ENCODE data around the gene PHLDB2. TPM values are rescaled to one million over a fixed set of nuclear protein-coding genes. Genes with fewer than 3 reads are reported as not detected.

PHLDB2 gene
- total RNA-seq (ENCODE audit: low replicate concordance) = 33.2 and 43.5 TPM in 2 replicates
- long read RNA-seq, partial matches to known transcripts = 73 of 106 reads
- long read RNA-seq, other reads (novel, unspliced or antisense) = 32 of 106 reads

- DNase-seq (ENCODE audit: extremely low spot score, unreplicated experiment) = peak; percentile 87
- no peak for TF ChIP-seq CTCF (conservative IDR thresholded peaks at IDR 0.05)
- Mint-ChIP-seq H3K9me3 (no peaks in the 10 kb centered on the region), H3K27ac (peak within 1 kb of the TSS; percentile 86), H3K4me1 (ENCODE audit: unreplicated experiment) (peaks cover 40% of the 10 kb centered on the region), H3K27me3 (peaks cover 19% of the 10 kb centered on the region), H3K4me3 (peak within 1 kb of the TSS; percentile 97), H3K36me3 (peaks cover 3% of the 10 kb centered on the region)
These were observed at the start of gene PHLDB2 for GRCh38 chr3:111859061-111859973. Gene PHLDB2 (plus strand): TSS chr3:111859265. CDS start chr3:111884078, 24,813 bp downstream.

- TF ChIP-seq CTCF (conservative IDR thresholded peaks at IDR 0.05) = no peak
- no peak for DNase-seq (ENCODE audit: extremely low spot score, unreplicated experiment)
- H3K27ac Mint-ChIP-seq = no peak overlapping the region
- H3K36me3 Mint-ChIP-seq = no peaks in the 10 kb centered on the region
- no peak overlapping the region for H3K4me3 Mint-ChIP-seq
- peaks cover 18% of the 10 kb centered on the region for H3K4me1 Mint-ChIP-seq (ENCODE audit: unreplicated experiment)
- peaks cover 10% of the 10 kb centered on the region for H3K9me3 Mint-ChIP-seq
- H3K27me3 Mint-ChIP-seq = no peaks in the 10 kb centered on the region
These were observed 48.2 kb upstream of the PHLDB2 start for GRCh38 chr3:111810909-111811308.

- peaks cover 18% of the 10 kb centered on the region for H3K4me1 Mint-ChIP-seq (ENCODE audit: unreplicated experiment)
- H3K9me3 Mint-ChIP-seq = peaks cover 13% of the 10 kb centered on the region
- TF ChIP-seq CTCF (conservative IDR thresholded peaks at IDR 0.05) = no peak
- H3K27me3 Mint-ChIP-seq = no peaks in the 10 kb centered on the region
- peak overlapping the region; percentile 19 for H3K27ac Mint-ChIP-seq
- H3K4me3 Mint-ChIP-seq = no peak overlapping the region
- peaks cover 3% of the 10 kb centered on the region for H3K36me3 Mint-ChIP-seq
- no peak for DNase-seq (ENCODE audit: extremely low spot score, unreplicated experiment)
These were observed 47.3 kb upstream of the PHLDB2 start for GRCh38 chr3:111811811-111812210.

GRCh38 chr3:111812701-111813100, 46.4 kb upstream of the PHLDB2 start:
- peaks cover 18% of the 10 kb centered on the region for H3K4me1 Mint-ChIP-seq (ENCODE audit: unreplicated experiment)
- H3K27me3 Mint-ChIP-seq = no peaks in the 10 kb centered on the region
- DNase-seq (ENCODE audit: extremely low spot score, unreplicated experiment) = no peak
- no peak for TF ChIP-seq CTCF (conservative IDR thresholded peaks at IDR 0.05)
- H3K36me3 Mint-ChIP-seq = peaks cover 6% of the 10 kb centered on the region
- peaks cover 16% of the 10 kb centered on the region for H3K9me3 Mint-ChIP-seq
- no peak overlapping the region for H3K4me3 Mint-ChIP-seq
- H3K27ac Mint-ChIP-seq = no peak overlapping the region

GRCh38 chr3:111813441-111813840, 45.6 kb upstream of the PHLDB2 start:
- H3K4me1 Mint-ChIP-seq (ENCODE audit: unreplicated experiment) = peaks cover 12% of the 10 kb centered on the region
- DNase-seq (ENCODE audit: extremely low spot score, unreplicated experiment) = no peak
- H3K36me3 Mint-ChIP-seq = peaks cover 6% of the 10 kb centered on the region
- H3K27me3 Mint-ChIP-seq = no peaks in the 10 kb centered on the region
- H3K9me3 Mint-ChIP-seq = peaks cover 16% of the 10 kb centered on the region
- no peak overlapping the region for H3K4me3 Mint-ChIP-seq
- TF ChIP-seq CTCF (conservative IDR thresholded peaks at IDR 0.05) = no peak
- H3K27ac Mint-ChIP-seq = no peak overlapping the region

Measured in type B pancreatic cell (in vitro differentiated cells).